HEK293T (cell line): ENCODE data around the gene TMBIM1.

Source experiments
- CTCF ChIA-PET: fragments of 350-600 bp; formaldehyde crosslinking; extraction: SDS; loops from one replicate; lab custom pipeline; 2021; ENCODE audit warnings: antibody characterized with exemption, inconsistent platforms; lab: Yijun Ruan, JAX
- POLR2A ChIA-PET: fragments of 350-600 bp; formaldehyde crosslinking; extraction: SDS; loops from one replicate; lab custom pipeline; 2020; ENCODE audit warnings: antibody characterized with exemption, inconsistent platforms; lab: Yijun Ruan, JAX
- DNase-seq: peaks from one replicate; pipeline ENCODE4 v3.0.0; 2012; ENCODE audit warnings: mixed read lengths; ENCODE audit errors: extremely low spot score
- ARNT ChIP-seq: fragments of 450-650 bp; IDR thresholded peaks from 2 replicates; pipeline ENCODE4 v1.6.1; 2017; ENCODE audit warnings: mild to moderate bottlenecking
- BHLHE40 ChIP-seq: fragments of 450-650 bp; IDR thresholded peaks from 2 replicates; pipeline ENCODE4 v1.6.1; 2016; ENCODE audit warnings: mild to moderate bottlenecking, moderate library complexity, borderline replicate concordance
- CTBP1 ChIP-seq: fragments of 450-650 bp; IDR thresholded peaks from 2 replicates; pipeline ENCODE4 v1.6.1; 2016; ENCODE audit warnings: borderline replicate concordance
- ELF4 ChIP-seq: fragments of 450-650 bp; IDR thresholded peaks from 2 replicates; pipeline ENCODE4 v1.6.1; 2017; ENCODE audit warnings: antibody characterized with exemption
- FOXA1 ChIP-seq: fragments of 450-650 bp; IDR thresholded peaks from 2 replicates; pipeline ENCODE4 v1.6.1; 2016; ENCODE audit warnings: mild to moderate bottlenecking
- FOXK2 ChIP-seq: fragments of 450-650 bp; IDR thresholded peaks from 2 replicates; pipeline ENCODE4 v1.6.1; 2016; ENCODE audit warnings: mild to moderate bottlenecking
- FOXM1 ChIP-seq: fragments of 450-650 bp; IDR thresholded peaks from 2 replicates; pipeline ENCODE4 v1.6.1; 2017; ENCODE audit warnings: mild to moderate bottlenecking, borderline replicate concordance
- HDGF ChIP-seq: fragments of 450-650 bp; IDR thresholded peaks from 2 replicates; pipeline ENCODE4 v1.6.1; 2017; ENCODE audit warnings: antibody characterized with exemption, borderline replicate concordance
- L3MBTL2 ChIP-seq: fragments of 450-650 bp; conservative IDR thresholded peaks from 2 replicates; pipeline ENCODE4 v1.6.1; 2016; ENCODE audit warnings: mild to moderate bottlenecking
- LEF1 ChIP-seq: fragments of 450-650 bp; IDR thresholded peaks from 2 replicates; pipeline ENCODE4 v1.6.1; 2017; ENCODE audit warnings: mild to moderate bottlenecking, borderline replicate concordance
- NFRKB ChIP-seq: fragments of 450-650 bp; IDR thresholded peaks from 2 replicates; pipeline ENCODE4 v1.6.1; 2016; ENCODE audit warnings: mild to moderate bottlenecking, moderate library complexity
- SP1 ChIP-seq: fragments of 450-650 bp; IDR thresholded peaks from 2 replicates; pipeline ENCODE4 v1.6.1; 2017
- SUZ12 ChIP-seq: fragments of 450-650 bp; IDR thresholded peaks from 2 replicates; pipeline ENCODE4 v1.6.1; 2016; ENCODE audit warnings: mild to moderate bottlenecking
- TARDBP ChIP-seq: fragments of 450-650 bp; IDR thresholded peaks from 2 replicates; pipeline ENCODE4 v1.6.1; 2016
- ZNF384 ChIP-seq: fragments of 450-650 bp; IDR thresholded peaks from 2 replicates; pipeline ENCODE4 v1.6.1; 2016
- TF ChIP-seq, protein P1 (sequence below): fragments of 450-650 bp; IDR thresholded peaks from 2 replicates; pipeline ENCODE4 v1.6.1; 2016

The TMBIM1 gene

DNA sequence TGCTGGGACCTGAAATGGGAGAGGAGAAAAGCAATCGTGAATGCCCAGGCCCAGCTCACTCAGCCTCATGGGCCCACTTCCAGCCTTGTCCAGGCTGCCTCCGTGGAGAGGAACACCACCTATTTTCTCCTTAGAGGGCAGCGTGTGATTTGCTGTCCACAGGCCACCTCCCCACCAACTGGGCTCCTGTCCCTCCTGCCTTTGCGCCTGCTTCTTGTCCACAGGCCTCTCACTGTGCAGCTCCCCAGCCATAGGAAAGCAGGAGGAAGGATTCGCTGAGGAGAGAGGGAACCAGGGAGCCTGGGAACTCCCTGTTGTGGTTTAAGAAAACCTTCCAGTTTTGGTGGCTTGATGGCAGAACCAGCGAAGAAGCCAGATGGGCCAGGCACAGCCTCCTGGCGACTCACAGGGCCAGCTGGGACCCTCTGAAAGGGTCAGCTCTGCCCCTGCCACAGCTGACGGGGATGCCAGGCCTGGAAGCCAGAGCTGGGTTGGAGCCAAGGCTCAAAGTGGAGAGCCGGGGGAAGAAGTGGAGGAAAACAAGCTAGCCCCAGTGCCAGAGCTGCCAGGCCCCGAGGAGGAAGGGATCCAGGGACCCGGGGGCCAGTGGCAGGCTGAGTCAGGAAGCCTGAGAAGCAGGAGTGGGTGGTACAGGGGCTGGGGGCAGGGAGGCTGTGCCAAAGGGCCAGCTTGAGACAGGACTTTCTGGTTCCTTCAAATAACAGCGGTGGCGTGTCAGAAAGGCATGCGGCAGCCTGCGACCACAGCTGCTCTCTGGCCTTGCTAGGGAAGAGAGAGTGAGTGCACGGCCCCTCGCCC lies 9.9 kb downstream of the TMBIM1 start:
- DNase-seq: no peak
- ChIA-PET CTCF (interaction anchor here (1.4 kb wide), 1 partner anchor 10 kb away, joined by 5 read pairs; no protein-coding TSS in a partner anchor), POLR2A (no interaction called here)
- TF ChIP-seq HDGF: no peak
- no peak for TF ChIP-seq CTBP1
- no peak for TF ChIP-seq LEF1
- TF ChIP-seq ARNT: no peak
- no peak for TF ChIP-seq FOXM1
- TF ChIP-seq SP1: no peak
- no peak for TF ChIP-seq TARDBP
- no peak for TF ChIP-seq BHLHE40
- TF ChIP-seq FOXK2: no peak
- no peak for TF ChIP-seq SUZ12
- TF ChIP-seq FOXA1: no peak
- TF ChIP-seq, protein P1, sequence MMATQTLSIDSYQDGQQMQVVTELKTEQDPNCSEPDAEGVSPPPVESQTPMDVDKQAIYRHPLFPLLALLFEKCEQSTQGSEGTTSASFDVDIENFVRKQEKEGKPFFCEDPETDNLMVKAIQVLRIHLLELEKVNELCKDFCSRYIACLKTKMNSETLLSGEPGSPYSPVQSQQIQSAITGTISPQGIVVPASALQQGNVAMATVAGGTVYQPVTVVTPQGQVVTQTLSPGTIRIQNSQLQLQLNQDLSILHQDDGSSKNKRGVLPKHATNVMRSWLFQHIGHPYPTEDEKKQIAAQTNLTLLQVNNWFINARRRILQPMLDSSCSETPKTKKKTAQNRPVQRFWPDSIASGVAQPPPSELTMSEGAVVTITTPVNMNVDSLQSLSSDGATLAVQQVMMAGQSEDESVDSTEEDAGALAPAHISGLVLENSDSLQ: no peak

DNA sequence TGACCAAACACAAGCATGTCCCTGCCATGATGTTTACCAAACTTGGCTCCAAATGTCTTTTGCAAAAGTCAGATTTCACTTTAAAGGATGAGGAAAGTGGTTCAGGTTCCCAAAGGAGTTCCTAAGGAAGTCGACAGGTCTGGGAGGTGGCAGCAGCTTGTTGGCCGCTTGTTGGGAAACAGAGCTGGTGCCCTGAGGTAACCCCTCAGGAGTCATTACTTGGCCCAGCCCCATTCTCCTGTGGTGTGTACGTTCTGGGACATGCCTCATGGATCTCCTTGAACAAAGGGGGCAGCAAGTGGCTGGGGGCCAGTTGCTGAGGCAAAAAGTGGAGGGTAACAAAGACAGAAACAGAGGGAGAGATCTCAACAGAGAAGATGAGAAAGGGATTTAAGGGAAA lies 10.9 kb downstream of the TMBIM1 start:
- no peak for TF ChIP-seq ZNF384
- TF ChIP-seq BHLHE40: no peak
- TF ChIP-seq FOXA1: no peak
- TF ChIP-seq, protein P1: no peak
- no peak for TF ChIP-seq TARDBP
- TF ChIP-seq SUZ12: no peak
- TF ChIP-seq HDGF: no peak
- no peak for TF ChIP-seq FOXM1
- TF ChIP-seq LEF1: no peak
- ChIA-PET CTCF (interaction anchor here (0.6 kb wide), 1 partner anchor 503 kb away, joined by 8 read pairs; no protein-coding TSS in a partner anchor), POLR2A (no interaction called here)
- no peak for DNase-seq

GRCh38 chr2:218280260-218280870 lies 11.9 kb downstream of the TMBIM1 start:
- DNase-seq: no peak
- ChIA-PET CTCF (no interaction called here), POLR2A (no interaction called here)
- no peak for TF ChIP-seq NFRKB
- TF ChIP-seq LEF1: no peak
- no peak for TF ChIP-seq TARDBP
- TF ChIP-seq CTBP1: no peak
- no peak for TF ChIP-seq HDGF
- no peak for TF ChIP-seq FOXA1
- TF ChIP-seq L3MBTL2: no peak
- TF ChIP-seq ZNF384: no peak
- TF ChIP-seq BHLHE40: no peak
- TF ChIP-seq SP1: no peak
- TF ChIP-seq, protein P1: no peak
- no peak for TF ChIP-seq FOXM1
- no peak for TF ChIP-seq ELF4
- no peak for TF ChIP-seq FOXK2
- TF ChIP-seq ARNT: no peak

DNA sequence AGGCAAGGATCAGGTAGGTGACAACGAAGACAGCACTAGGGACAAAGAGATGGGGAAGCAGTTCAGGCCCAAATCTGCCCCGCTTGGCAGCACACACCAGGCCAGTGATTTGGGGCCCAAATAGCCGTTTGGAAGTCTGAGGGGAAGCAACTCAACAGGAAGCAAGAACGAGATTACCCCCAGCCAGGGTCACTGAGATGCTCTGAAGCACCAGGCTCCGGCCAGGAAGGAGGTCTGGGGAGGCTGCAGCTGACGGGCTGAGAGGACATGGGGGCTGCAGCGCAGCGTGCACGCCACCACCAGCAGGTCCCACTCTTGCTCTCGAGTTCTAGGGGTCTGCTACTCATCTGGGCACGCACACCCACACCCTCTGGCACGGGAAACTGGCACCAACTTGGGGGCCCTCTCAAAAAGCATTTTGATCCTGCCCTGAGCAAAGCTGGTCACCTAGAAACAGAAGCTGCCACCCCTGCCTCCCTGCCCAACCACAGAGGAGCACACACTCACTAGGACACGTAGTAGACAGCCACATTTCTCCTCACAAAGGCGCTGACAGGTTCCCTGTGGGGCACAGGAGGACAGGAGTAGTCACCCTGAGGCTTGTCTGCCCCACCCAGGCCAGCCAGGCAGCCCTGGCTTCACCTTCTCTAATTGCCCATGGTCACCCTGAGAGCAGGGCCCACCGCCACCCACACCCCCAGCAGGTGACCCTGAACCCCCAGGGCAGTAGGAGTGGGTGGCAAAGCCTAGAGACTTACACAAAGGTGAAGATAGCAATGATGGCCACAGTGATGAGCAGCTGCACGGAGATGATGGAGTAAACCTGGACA lies 13.6 kb downstream of the TMBIM1 start:
- TF ChIP-seq ARNT (no peak), CTBP1 (no peak), L3MBTL2 (no peak), ELF4 (no peak), SP1 (no peak), BHLHE40 (no peak), ZNF384 (no peak), LEF1 (no peak), FOXK2 (no peak), SUZ12 (no peak), HDGF (no peak), FOXA1 (no peak), NFRKB (no peak)
- TF ChIP-seq, protein P1: no peak
- ChIA-PET CTCF (no interaction called here), POLR2A (no interaction called here)
- no peak for DNase-seq
